ENCODE data around the gene BACH1. TPM values are rescaled to one million over a fixed set of nuclear protein-coding genes. Genes with fewer than 3 reads are reported as not detected.

The BACH1 gene
- total RNA-seq, 1 donor from 2014 or later: 152 TPM

- H3K36me3 Mint-ChIP-seq (ENCODE audit: low read depth): peaks cover 51% of the 10 kb centered on the region
- TF ChIP-seq CTCF (IDR thresholded peaks at IDR 0.05): no peak
- H3K4me1 Mint-ChIP-seq: peaks cover 84% of the 10 kb centered on the region
- DNase-seq: no peak
- peaks cover 2% of the 10 kb centered on the region for H3K9me3 Mint-ChIP-seq
- intact Hi-C loops (cut with micrococcal nuclease): no loop called here
- ATAC-seq (ENCODE audit: low read depth): no peak
- POLR2A ChIA-PET: interaction anchor here (10.2 kb wide), 1 partner anchor 15 kb away, joined by 64 read pairs; the partner anchor contains the start of gene BACH1
- H3K27me3 Mint-ChIP-seq: no peaks in the 10 kb centered on the region
- no peak overlapping the region for H3K27ac Mint-ChIP-seq
- CTCF ChIA-PET: interaction anchor here (1.3 kb wide), 1 partner anchor 32 kb away, joined by 3 read pairs; no protein-coding TSS in a partner anchor
- H3K4me3 Mint-ChIP-seq: no peak overlapping the region
Measured at GRCh38 chr21:29316029-29316742, 17.5 kb downstream of the BACH1 start.

GRCh38 chr21:29316806-29317205, 18.1 kb downstream of the BACH1 start:
- Mint-ChIP-seq H3K27ac (no peak overlapping the region), H3K27me3 (no peaks in the 10 kb centered on the region), H3K9me3 (peaks cover 3% of the 10 kb centered on the region), H3K4me3 (no peak overlapping the region), H3K4me1 (peaks cover 82% of the 10 kb centered on the region), H3K36me3 (ENCODE audit: low read depth) (peaks cover 51% of the 10 kb centered on the region)
- ChIA-PET POLR2A (interaction anchor here (10.2 kb wide), 1 partner anchor 16 kb away, joined by 64 read pairs; the partner anchor contains the start of gene BACH1), CTCF (interaction anchor here (1.3 kb wide), 1 partner anchor 31 kb away, joined by 3 read pairs; no protein-coding TSS in a partner anchor)
- DNase-seq: no peak
- intact Hi-C loops (cut with micrococcal nuclease): no loop called here
- ATAC-seq (ENCODE audit: low read depth): no peak
- TF ChIP-seq CTCF (IDR thresholded peaks at IDR 0.05): no peak

- TF ChIP-seq CTCF (IDR thresholded peaks at IDR 0.05): no peak
- H3K4me1 Mint-ChIP-seq: peaks cover 69% of the 10 kb centered on the region
- intact Hi-C loops (cut with micrococcal nuclease): loop anchor here (1.0 kb wide), 1 partner anchor 10 kb away; no protein-coding TSS in a partner anchor
- ChIA-PET POLR2A (interaction anchor here (0.7 to 1.0 kb wide), 2 partner anchors 18 to 23 kb away, joined by 3 to 4 read pairs; no protein-coding TSS in a partner anchor), CTCF (interaction anchor here (2.2 kb wide), 1 partner anchor 18 kb away, joined by 5 read pairs; no protein-coding TSS in a partner anchor)
- no peak for ATAC-seq (ENCODE audit: low read depth)
- DNase-seq: no peak
- no peak overlapping the region for H3K4me3 Mint-ChIP-seq
- H3K27ac Mint-ChIP-seq: peak overlapping the region; percentile 13
- H3K9me3 Mint-ChIP-seq: peaks cover 3% of the 10 kb centered on the region
- H3K27me3 Mint-ChIP-seq: no peaks in the 10 kb centered on the region
- H3K36me3 Mint-ChIP-seq (ENCODE audit: low read depth): peaks cover 52% of the 10 kb centered on the region
Measured at GRCh38 chr21:29318354-29318753, 19.6 kb downstream of the BACH1 start.

GRCh38 chr21:29320031-29320430, 21.3 kb downstream of the BACH1 start:
- Mint-ChIP-seq H3K27me3 (no peaks in the 10 kb centered on the region), H3K36me3 (ENCODE audit: low read depth) (peaks cover 59% of the 10 kb centered on the region), H3K4me1 (peaks cover 52% of the 10 kb centered on the region), H3K4me3 (no peak overlapping the region), H3K9me3 (peaks cover 3% of the 10 kb centered on the region), H3K27ac (no peak overlapping the region)
- intact Hi-C loops (cut with micrococcal nuclease): no loop called here
- POLR2A ChIA-PET: no interaction called here
- ATAC-seq (ENCODE audit: low read depth): no peak
- TF ChIP-seq CTCF (IDR thresholded peaks at IDR 0.05): no peak
- CTCF ChIA-PET: no interaction called here
- no peak for DNase-seq

GRCh38 chr21:29321217-29321616, 22.5 kb downstream of the BACH1 start:
- Mint-ChIP-seq H3K4me3 (no peak overlapping the region), H3K27me3 (no peaks in the 10 kb centered on the region), H3K4me1 (peaks cover 45% of the 10 kb centered on the region), H3K36me3 (ENCODE audit: low read depth) (peaks cover 64% of the 10 kb centered on the region), H3K27ac (no peak overlapping the region), H3K9me3 (peaks cover 3% of the 10 kb centered on the region)
- POLR2A ChIA-PET: interaction anchor here (1.4 kb wide), 1 partner anchor 13 kb away, joined by 3 read pairs; no protein-coding TSS in a partner anchor
- no peak for TF ChIP-seq CTCF (IDR thresholded peaks at IDR 0.05)
- CTCF ChIA-PET: no interaction called here
- ATAC-seq (ENCODE audit: low read depth) (no peak), DNase-seq (no peak)
- intact Hi-C loops (cut with micrococcal nuclease): no loop called here

Measured in activated B cell treated with CpG ODN at 0.5 μM for 24 hours (primary cell).